C4-2B (cell line): ENCODE measurements around the gene TUBB4B.

ENCODE experiments used
- CTCF ChIP-seq: fragments of 450-650 bp; conservative IDR thresholded peaks from 2 replicates; pipeline ENCODE4 v1.5.1; 2017; ENCODE audit warnings: mild to moderate bottlenecking
- ZFX ChIP-seq: fragments of 450-650 bp; IDR thresholded peaks from 2 replicates; pipeline ENCODE4 v1.6.1; 2017

GRCh38 chr9:137232101-137232500 lies 9.0 kb upstream of the TUBB4B start:
- no peak for TF ChIP-seq CTCF
- TF ChIP-seq ZFX, result no peak
